Adrenal gland (tissue), 5 donors: ENCODE measurements around the gene HBS1L.

Source experiments
- POLR2A ChIP-seq, 2 donors: fragments of 450-650 bp; IDR thresholded peaks; one replicate each; pipeline ENCODE4 v1.6.1; 2017; ENCODE audit warnings: antibody characterized with exemption in 2 of 2, mild to moderate bottlenecking in 2 of 2, moderate library complexity in 1 of 2
- TF ChIP-seq, protein P1 (sequence below), 6 experiments: fragments of 450-650 bp in 4 of 6; fragments of 200-600 bp in 2 of 6; sonication (generic) in 1 of 6; IDR thresholded peaks; 1 replicate in 5 of 6; 2 replicates in 1 of 6; pipeline versions ENCODE4 v1.5.1 to v1.8.0; 2016 to 2021; ENCODE audit warnings: antibody characterized with exemption in 6 of 6, mild to moderate bottlenecking in 2 of 6, moderate library complexity in 1 of 6
- donor health status: DM: no; HTN: no; CAD: no.

DNA sequence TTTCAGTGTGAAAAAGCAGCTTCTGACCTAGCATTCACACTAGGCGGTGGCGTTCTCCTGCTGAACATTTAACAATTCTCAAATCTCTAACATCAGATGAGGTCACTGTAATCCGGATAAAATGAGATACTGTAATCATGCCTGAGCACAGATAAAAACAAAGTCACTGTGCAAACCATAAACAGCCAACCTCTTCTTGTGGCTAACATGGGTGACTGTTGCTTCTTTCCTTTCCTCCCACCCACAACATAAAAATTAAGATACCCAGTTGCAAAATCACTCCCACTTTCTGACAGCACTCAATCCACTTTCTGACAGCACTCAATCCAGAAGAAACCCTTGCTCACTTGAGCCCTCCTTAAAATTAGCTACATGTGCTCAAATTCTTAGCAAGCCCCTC, 93.3 kb downstream of the HBS1L start:
- TF ChIP-seq, protein P1, sequence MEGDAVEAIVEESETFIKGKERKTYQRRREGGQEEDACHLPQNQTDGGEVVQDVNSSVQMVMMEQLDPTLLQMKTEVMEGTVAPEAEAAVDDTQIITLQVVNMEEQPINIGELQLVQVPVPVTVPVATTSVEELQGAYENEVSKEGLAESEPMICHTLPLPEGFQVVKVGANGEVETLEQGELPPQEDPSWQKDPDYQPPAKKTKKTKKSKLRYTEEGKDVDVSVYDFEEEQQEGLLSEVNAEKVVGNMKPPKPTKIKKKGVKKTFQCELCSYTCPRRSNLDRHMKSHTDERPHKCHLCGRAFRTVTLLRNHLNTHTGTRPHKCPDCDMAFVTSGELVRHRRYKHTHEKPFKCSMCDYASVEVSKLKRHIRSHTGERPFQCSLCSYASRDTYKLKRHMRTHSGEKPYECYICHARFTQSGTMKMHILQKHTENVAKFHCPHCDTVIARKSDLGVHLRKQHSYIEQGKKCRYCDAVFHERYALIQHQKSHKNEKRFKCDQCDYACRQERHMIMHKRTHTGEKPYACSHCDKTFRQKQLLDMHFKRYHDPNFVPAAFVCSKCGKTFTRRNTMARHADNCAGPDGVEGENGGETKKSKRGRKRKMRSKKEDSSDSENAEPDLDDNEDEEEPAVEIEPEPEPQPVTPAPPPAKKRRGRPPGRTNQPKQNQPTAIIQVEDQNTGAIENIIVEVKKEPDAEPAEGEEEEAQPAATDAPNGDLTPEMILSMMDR (IDR thresholded peaks at IDR 0.05), result no peak
- no peak for TF ChIP-seq POLR2A (IDR thresholded peaks at IDR 0.05)
